Caco-2 (cell line): ENCODE measurements around the gene PRKCB. TPM values are rescaled to one million over a fixed set of nuclear protein-coding genes. Genes with fewer than 3 reads are reported as not detected.

Source experiments
- BruUV-seq: library from RNA; stranded (reverse); fragments of 400-500 nt; replicated peaks from 2 replicates; lab custom pipeline; 2021; lab: Mats Ljungman, UMichigan
- CTCF ChIA-PET: fragments of 300-600 bp; sonication (Branson Sonifier 250); formaldehyde crosslinking; loops from one replicate; lab custom pipeline; 2022; ENCODE audit warnings: antibody characterized with exemption; lab: Charles Lee
- POLR2A ChIA-PET: fragments of 300-600 bp; sonication (Branson Sonifier 250); formaldehyde crosslinking; loops from one replicate; lab custom pipeline; 2022; ENCODE audit warnings: antibody characterized with exemption; lab: Charles Lee
- DNase-seq, 2 experiments: peaks; one replicate each; pipeline versions ENCODE4 v3.0.0 to v3.0.0-alpha.2; 2020 to 2022
- H3K27me3 ChIP-seq: replicated peaks from 2 replicates; pipeline ENCODE4 v1.6.0; 2011; ENCODE audit warnings: low read length; ENCODE audit not compliant: control insufficient read depth, insufficient read depth
- H3K36me3 ChIP-seq: 2 replicates; pipeline ENCODE4 v1.5.1; 2011; ENCODE audit warnings: low read length; ENCODE audit not compliant: control insufficient read depth, insufficient read depth
- H3K4me1 ChIP-seq: fragments of 250-450 bp; sonication (Bioruptor Pico); 2 replicates; pipeline ENCODE4 v1.5.1; 2020; ENCODE audit warnings: mild to moderate bottlenecking
- H3K4me3 ChIP-seq: 2 replicates; pipeline ENCODE4 v1.5.1; 2011; ENCODE audit warnings: low read depth, mild to moderate bottlenecking, control low read depth, low read length
- H3K9me3 ChIP-seq: fragments of 250-450 bp; sonication (Bioruptor Pico); 2 replicates; pipeline ENCODE4 v1.5.1; 2020; ENCODE audit warnings: mild to moderate bottlenecking, moderate library complexity
- H3K27ac Mint-ChIP-seq: one replicate; pipeline ENCODE4 v1.8.0; 2022; ENCODE audit warnings: mixed read lengths; ENCODE audit not compliant: unreplicated experiment
- H3K27me3 Mint-ChIP-seq: one replicate; pipeline ENCODE4 v1.8.0; 2022; ENCODE audit warnings: mixed read lengths; ENCODE audit not compliant: insufficient read depth, unreplicated experiment
- H3K36me3 Mint-ChIP-seq: one replicate; pipeline ENCODE4 v1.8.0; 2022; ENCODE audit warnings: mild to moderate bottlenecking, mixed read lengths; ENCODE audit not compliant: insufficient read depth, unreplicated experiment
- H3K4me1 Mint-ChIP-seq: one replicate; pipeline ENCODE4 v1.8.0; 2022; ENCODE audit warnings: low read depth, mixed read lengths; ENCODE audit not compliant: unreplicated experiment
- H3K4me3 Mint-ChIP-seq: one replicate; pipeline ENCODE4 v1.8.0; 2022; ENCODE audit warnings: mild to moderate bottlenecking, moderate library complexity, mixed read lengths; ENCODE audit not compliant: unreplicated experiment
- H3K9me3 Mint-ChIP-seq: one replicate; pipeline ENCODE4 v1.8.0; 2022; ENCODE audit warnings: mixed read lengths; ENCODE audit not compliant: unreplicated experiment
- CTCF ChIP-seq, 2 experiments: fragments of 200-600 bp in 1 of 2; IDR thresholded peaks; 1 replicate in 1 of 2; 2 replicates in 1 of 2; pipeline versions ENCODE4 v1.5.1 to v1.8.0; 2011 to 2022; ENCODE audit warnings: antibody characterized with exemption in 1 of 2, control low read depth in 1 of 2, inconsistent platforms in 1 of 2, low read depth in 1 of 2, low read length in 1 of 2, mild to moderate bottlenecking in 1 of 2, moderate library complexity in 1 of 2; ENCODE audit not compliant: insufficient read depth in 1 of 2, severe bottlenecking in 1 of 2, unreplicated experiment in 1 of 2
- intact Hi-C: fragments of 100-400 bp; cut with micrococcal nuclease; formaldehyde crosslinking; loops from one replicate; pipeline ENCODE4 v1.10.0; 2022; ENCODE audit not compliant: unreplicated experiment
- total RNA-seq: library from RNA; stranded (reverse); gene quantifications from 2 replicates; pipeline ENCODE4 v1.2.3, GENCODE V29; 2022

PRKCB gene
- total RNA-seq, 1 experiment from 2014 or later = not detected

- H3K4me1 ChIP-seq = no peaks in the 10 kb centered on the region
- ChIA-PET POLR2A (no interaction called here), CTCF (no interaction called here)
- no peak overlapping the region for H3K4me3 ChIP-seq
- Mint-ChIP-seq H3K4me1 (peaks cover 7% of the 10 kb centered on the region), H3K27ac (no peak overlapping the region), H3K36me3 (no peaks in the 10 kb centered on the region), H3K4me3 (no peak overlapping the region), H3K9me3 (no peaks in the 10 kb centered on the region), H3K27me3 (peaks cover 25% of the 10 kb centered on the region)
- BruUV-seq = no TSS peak
- TF ChIP-seq CTCF (IDR thresholded peaks at IDR 0.05; ENCODE audit: insufficient read depth in 1 of 2, low read depth in 1 of 2, low read length in 1 of 2, severe bottlenecking in 1 of 2, unreplicated experiment in 1 of 2) = no peak
- intact Hi-C loops = no loop called here
- H3K9me3 ChIP-seq = no peaks in the 10 kb centered on the region
- no peaks in the 10 kb centered on the region for H3K27me3 ChIP-seq
- no peak for DNase-seq
- no peaks in the 10 kb centered on the region for H3K36me3 ChIP-seq
Measured at GRCh38 chr16:23840310-23840709, 4.5 kb downstream of the PRKCB start.

- CTCF ChIA-PET = interaction anchor here (0.6 kb wide), 1 partner anchor 113 kb away, joined by 3 read pairs; no protein-coding TSS in a partner anchor
- no peak overlapping the region for H3K27ac Mint-ChIP-seq
- no peak overlapping the region for H3K4me3 ChIP-seq
- no peak overlapping the region for H3K4me3 Mint-ChIP-seq
- H3K9me3 Mint-ChIP-seq = no peaks in the 10 kb centered on the region
- H3K4me1 ChIP-seq = no peaks in the 10 kb centered on the region
- no peak for TF ChIP-seq CTCF (IDR thresholded peaks at IDR 0.05; ENCODE audit: insufficient read depth in 1 of 2, low read depth in 1 of 2, low read length in 1 of 2, severe bottlenecking in 1 of 2, unreplicated experiment in 1 of 2)
- intact Hi-C loops = no loop called here
- peaks cover 5% of the 10 kb centered on the region for H3K36me3 Mint-ChIP-seq
- H3K9me3 ChIP-seq = no peaks in the 10 kb centered on the region
- BruUV-seq = no TSS peak
- DNase-seq = no peak
- no peaks in the 10 kb centered on the region for H3K27me3 ChIP-seq
- H3K36me3 ChIP-seq = no peaks in the 10 kb centered on the region
- POLR2A ChIA-PET = no interaction called here
- peaks cover 20% of the 10 kb centered on the region for H3K27me3 Mint-ChIP-seq
- no peaks in the 10 kb centered on the region for H3K4me1 Mint-ChIP-seq
Measured at GRCh38 chr16:23842137-23842600, 6.4 kb downstream of the PRKCB start.

GRCh38 chr16:23843143-23843542 lies 7.4 kb downstream of the PRKCB start:
- Mint-ChIP-seq H3K36me3 (peaks cover 5% of the 10 kb centered on the region), H3K4me1 (no peaks in the 10 kb centered on the region), H3K27ac (no peak overlapping the region), H3K4me3 (no peak overlapping the region), H3K27me3 (peaks cover 25% of the 10 kb centered on the region), H3K9me3 (no peaks in the 10 kb centered on the region)
- H3K4me1 ChIP-seq = no peaks in the 10 kb centered on the region
- intact Hi-C loops = no loop called here
- BruUV-seq = no TSS peak
- H3K27me3 ChIP-seq = no peaks in the 10 kb centered on the region
- no peaks in the 10 kb centered on the region for H3K9me3 ChIP-seq
- CTCF ChIA-PET = interaction anchor here (0.6 kb wide), 1 partner anchor 114 kb away, joined by 3 read pairs; no protein-coding TSS in a partner anchor
- POLR2A ChIA-PET = no interaction called here
- TF ChIP-seq CTCF (IDR thresholded peaks at IDR 0.05; ENCODE audit: insufficient read depth in 1 of 2, low read depth in 1 of 2, low read length in 1 of 2, severe bottlenecking in 1 of 2, unreplicated experiment in 1 of 2) = no peak
- H3K4me3 ChIP-seq = no peak overlapping the region
- H3K36me3 ChIP-seq = no peaks in the 10 kb centered on the region
- no peak for DNase-seq
